SU-DHL-6 (cell line): Measurements from ENCODE around the gene QPCTL.

Source experiments
- EZH2phosphoT487 ChIP-seq: fragments of 200-600 bp; sonication (generic), shearing (Covaris generic); conservative IDR thresholded peaks from 2 replicates; pipeline ENCODE4 v1.6.1; 2018; ENCODE audit warnings: mild to moderate bottlenecking, antibody characterized with exemption, low read length, moderate library complexity, mixed read lengths
- TF ChIP-seq, protein P1 (sequence below): fragments of 200-600 bp; sonication (generic); IDR thresholded peaks from one replicate; pipeline ENCODE4 v1.5.1; 2017; ENCODE audit warnings: antibody characterized with exemption, mild to moderate bottlenecking, low read length, moderate library complexity; ENCODE audit not compliant: insufficient read depth, poor library complexity, severe bottlenecking

- TF ChIP-seq, protein P1, sequence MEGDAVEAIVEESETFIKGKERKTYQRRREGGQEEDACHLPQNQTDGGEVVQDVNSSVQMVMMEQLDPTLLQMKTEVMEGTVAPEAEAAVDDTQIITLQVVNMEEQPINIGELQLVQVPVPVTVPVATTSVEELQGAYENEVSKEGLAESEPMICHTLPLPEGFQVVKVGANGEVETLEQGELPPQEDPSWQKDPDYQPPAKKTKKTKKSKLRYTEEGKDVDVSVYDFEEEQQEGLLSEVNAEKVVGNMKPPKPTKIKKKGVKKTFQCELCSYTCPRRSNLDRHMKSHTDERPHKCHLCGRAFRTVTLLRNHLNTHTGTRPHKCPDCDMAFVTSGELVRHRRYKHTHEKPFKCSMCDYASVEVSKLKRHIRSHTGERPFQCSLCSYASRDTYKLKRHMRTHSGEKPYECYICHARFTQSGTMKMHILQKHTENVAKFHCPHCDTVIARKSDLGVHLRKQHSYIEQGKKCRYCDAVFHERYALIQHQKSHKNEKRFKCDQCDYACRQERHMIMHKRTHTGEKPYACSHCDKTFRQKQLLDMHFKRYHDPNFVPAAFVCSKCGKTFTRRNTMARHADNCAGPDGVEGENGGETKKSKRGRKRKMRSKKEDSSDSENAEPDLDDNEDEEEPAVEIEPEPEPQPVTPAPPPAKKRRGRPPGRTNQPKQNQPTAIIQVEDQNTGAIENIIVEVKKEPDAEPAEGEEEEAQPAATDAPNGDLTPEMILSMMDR: no peak
- no peak for TF ChIP-seq EZH2phosphoT487
Measured at GRCh38 chr19:45713141-45713540, 20.7 kb downstream of the QPCTL start.
